NCI-H1092 treated with DMSO at 0.1 percent for 48 hours (cell line): Measurements from ENCODE around the gene ATP10B.

ENCODE experiments used
- DNase-seq: peaks from one replicate; lab custom pipeline; 2025; lab: John Stamatoyannopoulos, UW

ATP10B gene

GRCh38 chr5:160555581-160555970, 296.4 kb downstream of the ATP10B start:
- no peak for DNase-seq

GRCh38 chr5:160550075-160550474, 301.9 kb downstream of the ATP10B start:
- no peak for DNase-seq

DNA sequence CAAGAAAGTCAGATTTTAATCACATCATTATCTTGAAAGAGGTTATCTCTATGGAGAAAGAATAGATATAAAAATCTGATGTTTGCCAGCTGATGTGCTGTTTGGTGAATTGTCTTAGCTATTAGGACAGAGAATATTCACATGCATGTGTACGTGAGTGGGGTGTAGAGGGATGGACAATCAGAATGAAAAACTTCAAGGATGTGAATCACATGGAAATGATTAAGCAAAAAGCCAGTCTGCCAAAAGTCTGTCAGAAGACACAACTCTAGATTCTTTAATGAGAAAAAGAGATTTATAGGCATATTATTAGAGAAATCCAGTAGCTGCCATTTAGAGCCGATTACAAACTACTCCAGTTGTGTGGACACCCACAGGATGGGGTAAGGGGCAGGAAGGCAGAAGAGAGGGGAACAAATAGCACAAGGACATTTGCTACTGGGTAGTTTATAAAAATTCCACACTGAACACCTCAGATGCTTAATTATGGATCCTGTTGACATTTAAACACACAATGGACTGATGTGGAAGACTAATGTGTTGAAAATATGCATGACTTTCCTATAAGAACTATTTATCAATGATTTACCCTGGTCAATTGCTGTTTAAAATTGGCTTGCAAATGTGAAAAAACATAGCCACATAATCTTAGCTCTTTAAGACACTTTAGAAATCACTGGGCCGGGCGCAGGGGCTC, 302.9 kb downstream of the ATP10B start:
- no peak for DNase-seq

DNA sequence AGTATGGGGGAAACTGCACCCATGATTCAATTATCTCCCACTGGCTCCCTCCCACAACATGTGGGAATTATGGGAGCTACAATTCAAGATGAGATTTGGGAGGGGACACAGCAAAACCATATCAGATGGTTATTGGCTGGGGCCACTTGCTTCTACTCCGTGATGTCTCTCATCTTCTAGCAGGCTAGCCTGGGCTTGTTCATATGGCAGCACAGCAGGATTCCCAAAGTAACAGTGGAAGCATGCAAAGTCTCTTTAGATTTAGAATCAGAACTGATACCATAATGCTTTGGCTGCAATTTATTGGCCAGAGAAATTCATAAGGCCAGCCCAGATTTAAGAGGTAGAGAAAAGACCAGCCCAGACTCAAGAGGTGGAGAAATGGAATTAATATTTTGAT, 304.1 kb downstream of the ATP10B start:
- no peak for DNase-seq

- no peak for DNase-seq
Measured at GRCh38 chr5:160547061-160547460, 304.9 kb downstream of the ATP10B start.

DNA sequence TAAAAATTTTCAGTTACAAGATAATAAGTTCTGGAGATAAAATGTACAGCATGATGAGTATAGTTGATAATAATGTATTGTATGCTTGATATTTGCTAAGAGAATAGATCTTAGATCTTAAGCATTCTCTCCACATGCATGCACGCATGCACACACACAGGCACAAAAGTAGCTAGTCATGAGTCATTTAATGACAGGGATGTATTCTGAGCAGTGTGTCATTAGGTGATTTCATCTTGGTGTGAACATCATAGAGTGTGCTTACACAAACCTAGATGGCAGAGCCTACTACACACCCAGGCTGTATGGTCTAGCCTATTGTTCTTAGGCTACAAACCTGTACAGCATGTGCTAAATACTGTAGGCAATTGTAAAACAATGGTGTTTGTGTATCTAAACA, 306.2 kb downstream of the ATP10B start:
- no peak for DNase-seq

DNA sequence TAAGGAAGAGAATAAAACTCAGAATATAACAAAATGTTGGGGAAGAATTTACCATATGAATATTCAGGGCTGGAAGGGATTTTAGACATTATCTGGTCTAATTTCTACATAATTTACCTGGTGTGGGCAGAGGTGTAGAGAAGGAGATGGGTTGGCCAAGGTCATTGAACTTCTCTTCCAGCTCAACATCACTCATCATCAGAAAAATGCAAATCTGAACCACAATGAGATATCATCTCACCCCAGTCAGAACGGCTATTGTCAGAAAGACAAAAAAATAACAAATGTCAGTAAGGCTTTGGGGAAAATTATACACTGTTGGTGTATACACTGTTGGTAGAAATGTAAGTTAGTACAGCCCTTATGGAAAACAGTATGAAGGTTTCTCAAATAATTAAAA, 308.6 kb downstream of the ATP10B start:
- DNase-seq = no peak

GRCh38 chr5:160542840-160543239, 309.2 kb downstream of the ATP10B start:
- no peak for DNase-seq

DNA sequence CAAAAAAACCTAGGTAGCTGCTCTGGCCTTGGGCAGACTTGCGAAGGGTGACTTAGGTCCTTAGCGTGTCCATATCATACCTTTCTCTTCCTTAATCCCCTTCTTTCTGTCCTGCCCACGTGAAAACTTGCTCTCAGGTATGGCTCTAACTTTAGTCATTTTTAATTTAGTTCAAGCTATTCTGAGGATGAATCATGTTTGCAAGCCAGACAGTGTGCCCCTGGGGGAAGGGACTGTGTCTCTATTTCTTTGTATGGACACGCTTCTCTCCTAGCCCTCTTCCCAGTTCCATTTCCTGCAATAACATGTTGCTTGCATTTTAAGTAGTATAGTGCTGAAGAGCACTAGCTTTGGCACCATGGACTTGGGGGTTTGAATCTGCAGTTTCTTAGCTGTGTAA, 309.7 kb downstream of the ATP10B start:
- no peak for DNase-seq

DNA sequence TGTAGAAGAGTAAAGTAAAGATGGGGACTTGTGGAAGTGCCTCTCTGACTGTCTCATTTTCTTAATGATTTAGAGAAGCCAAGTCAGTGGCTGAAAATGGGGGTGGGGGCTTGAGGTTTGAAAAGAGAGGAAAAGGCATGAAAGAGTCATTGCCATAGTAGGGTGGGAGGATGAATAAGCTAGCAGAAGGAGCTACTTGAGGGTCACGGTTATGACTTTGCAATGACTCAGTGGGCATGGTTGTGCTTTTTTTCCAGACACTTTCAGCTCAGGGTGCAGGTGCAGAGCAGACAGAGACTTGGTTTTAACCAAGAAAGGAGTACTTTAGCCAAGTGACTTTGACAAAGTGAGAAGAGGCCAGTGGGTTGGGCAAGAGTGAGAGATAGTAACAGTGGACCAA, 312.6 kb downstream of the ATP10B start:
- DNase-seq = no peak

DNA sequence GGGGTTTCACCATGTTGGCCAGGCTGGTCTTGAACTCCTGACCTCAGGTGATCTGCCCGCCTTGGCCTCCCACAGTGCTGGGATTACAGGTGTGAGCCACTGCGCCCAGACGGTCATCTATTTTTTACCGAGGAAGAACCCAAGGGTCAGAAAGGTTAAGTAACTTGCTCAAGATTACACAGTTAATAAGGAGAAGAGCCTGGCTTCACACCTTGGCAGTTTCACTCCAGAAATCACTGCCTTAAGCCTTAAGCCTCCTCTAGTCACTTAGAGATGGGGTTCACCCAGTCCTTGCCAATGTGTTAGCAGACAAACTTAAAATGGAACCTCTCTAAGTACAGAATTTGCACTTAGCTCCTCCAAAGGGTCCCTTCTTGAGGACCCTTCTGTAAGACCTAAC, 314.1 kb downstream of the ATP10B start:
- no peak for DNase-seq

DNA sequence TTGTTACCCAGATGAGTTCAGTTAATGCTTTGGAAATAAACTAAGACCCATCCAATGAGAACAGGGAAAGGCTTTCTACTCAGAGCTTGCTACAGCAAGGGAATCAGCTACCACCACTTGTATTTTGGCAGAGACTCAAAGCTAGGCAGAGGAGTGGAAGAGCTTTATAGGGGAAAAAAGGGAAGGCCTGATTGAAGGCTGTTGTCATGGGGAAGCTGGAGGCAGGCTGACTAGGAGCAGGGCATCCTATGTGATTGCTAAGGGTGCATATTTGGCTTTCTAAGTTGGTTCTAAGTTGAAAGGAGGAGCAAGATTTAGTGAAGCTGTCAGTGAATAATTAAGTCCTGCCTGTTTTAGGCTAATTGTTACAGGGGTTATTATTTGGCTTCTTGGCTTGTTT, 314.9 kb downstream of the ATP10B start:
- DNase-seq = peak; percentile 28

DNA sequence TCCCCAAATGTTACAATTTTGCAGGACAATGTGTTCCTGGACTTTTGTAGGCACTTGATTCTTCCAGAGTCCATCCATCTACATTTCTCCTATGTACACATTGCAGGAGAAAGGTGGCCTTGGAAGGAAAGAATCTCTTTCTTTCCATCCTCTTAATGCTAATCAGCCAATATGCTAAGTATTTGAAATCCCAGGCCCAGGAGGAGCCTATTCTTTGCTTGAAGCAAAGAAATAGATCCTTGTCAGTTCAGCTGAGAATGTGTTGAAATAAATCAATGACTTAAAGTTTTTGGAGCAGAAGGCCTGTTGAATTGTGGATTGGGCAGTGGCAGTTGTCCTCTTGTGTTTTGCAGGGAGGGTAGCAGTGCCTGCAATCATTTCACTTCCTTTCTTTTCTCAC, 317.1 kb downstream of the ATP10B start:
- no peak for DNase-seq

- DNase-seq = no peak
Measured at GRCh38 chr5:160534125-160534524, 317.9 kb downstream of the ATP10B start.

DNA sequence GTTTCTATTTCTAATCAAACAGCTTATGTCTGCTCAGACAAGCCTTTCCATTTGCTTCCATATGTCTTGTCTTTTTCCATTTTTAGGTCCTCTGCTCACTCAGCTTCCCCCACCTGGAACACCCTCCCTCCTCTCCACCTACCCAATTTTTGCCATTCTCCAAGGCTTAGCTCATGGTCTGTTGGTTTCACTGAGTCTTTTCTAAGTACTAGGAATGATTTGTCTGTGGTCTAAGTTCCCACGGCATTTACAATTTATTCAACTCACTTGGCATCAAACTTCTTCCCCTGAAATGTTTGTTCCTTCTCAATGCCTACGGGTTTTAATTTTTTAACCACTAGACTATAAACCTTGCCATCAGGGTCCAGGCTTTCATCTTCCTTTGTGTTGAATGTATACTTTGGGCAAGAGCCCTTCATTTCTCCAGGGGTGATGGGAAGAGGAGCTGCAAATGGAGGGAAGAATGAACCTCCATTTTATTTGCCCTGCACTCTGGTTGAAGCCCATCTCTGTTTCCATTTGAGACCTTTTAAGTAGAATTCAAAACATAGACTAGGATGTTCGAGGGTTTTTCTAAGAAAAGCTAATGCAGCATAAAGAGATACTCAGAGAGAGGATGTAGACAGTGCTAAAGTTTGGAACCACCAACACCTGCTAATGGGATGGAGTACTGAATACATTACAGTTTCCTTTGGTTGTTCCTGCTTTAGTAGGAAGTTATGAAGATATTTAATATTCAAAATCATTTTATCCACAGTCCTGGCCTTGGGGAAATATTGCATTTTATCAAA, 326.3 kb downstream of the ATP10B start:
- DNase-seq = no peak

GRCh38 chr5:160524827-160525226, 327.2 kb downstream of the ATP10B start:
- no peak for DNase-seq

DNA sequence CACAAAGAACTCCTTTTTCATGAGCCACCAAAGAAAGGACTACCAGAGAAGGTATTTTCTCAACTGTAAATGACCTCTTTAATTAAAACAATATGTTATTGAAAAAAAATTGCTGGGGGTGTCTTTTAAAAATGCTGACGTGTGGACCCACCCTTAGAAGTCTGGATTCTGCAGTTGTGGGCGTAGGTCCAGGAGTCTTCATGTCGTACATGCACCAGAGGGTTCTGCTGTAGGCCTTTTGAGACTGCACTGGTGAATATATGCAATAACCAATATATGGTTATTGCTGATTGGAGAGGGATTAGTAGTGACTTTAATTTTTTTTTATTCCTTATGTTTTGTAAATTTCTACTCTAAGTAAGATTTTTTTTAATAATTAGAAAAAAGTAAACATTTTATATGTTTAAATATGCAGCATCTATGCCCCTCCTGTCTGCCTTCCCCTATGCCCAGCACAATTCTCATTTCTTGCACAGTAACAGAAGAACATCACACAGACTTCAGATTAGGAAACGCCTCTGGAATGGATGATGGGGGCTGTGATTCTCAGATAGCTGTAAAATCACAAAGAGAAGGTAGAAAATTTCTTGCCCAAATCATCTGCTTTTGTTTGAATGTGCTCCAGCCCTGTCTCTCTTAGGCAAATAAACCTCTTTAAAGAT, 328.4 kb downstream of the ATP10B start:
- no peak for DNase-seq

- no peak for DNase-seq
Measured at GRCh38 chr5:160521392-160521663, 330.7 kb downstream of the ATP10B start.

DNA sequence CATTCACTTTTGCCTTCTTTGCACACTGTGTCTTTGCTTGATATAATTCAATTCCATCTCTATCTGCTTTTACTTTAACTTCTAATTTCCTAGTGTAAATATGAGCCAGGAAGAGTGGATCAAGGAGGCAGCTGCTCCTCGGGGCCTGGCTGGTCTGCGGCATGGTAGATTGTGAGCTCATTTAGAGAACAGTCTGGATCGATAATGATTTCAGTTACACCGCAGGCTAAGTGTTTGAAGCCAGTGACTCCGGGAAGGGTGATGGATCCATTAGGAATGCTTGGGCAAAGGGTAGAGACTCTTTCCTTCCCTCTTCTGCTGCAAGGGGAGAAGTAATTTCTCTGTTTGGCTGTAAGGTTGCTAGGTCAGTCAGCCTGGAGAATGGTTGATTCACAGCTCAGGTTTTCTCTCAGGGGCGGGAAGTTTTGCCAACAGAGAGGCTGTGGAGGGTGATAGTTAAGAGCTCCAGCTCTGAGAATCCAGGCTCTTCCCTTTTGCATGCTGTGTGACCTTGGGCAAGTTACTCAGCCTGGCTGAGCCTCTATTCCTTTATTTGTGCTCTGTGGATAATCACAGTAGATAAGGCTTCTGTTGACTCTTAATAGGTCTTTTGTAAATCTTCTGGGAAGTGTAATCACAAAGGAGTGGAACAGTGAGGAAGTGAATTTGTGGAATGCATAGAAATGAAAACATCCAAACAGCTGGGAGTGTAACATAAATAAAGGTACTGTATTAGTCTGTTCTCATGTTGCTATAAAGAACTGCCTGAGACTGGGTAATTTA, 331.2 kb downstream of the ATP10B start:
- DNase-seq = no peak

GRCh38 chr5:160516696-160517530, 335.1 kb downstream of the ATP10B start:
- DNase-seq = no peak

DNA sequence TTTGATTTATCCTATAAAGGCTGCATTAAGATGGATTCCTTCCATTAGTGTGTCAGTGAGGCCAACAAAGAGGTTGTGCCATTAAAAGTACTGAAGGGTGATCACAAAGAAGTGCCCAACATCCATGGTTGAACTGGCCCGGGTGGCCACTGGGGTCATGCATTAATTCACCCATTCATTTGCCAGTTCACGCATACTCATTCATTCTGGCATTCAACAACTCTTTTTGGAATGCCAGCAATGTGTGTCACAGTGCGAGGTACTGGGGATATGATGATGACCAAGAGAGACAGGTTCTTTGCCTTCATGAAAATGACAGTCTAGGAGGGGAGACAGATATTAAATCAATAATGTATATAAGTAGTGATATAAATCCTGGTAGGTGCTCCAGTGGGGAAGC, 337.1 kb downstream of the ATP10B start:
- DNase-seq = no peak

GRCh38 chr5:160514191-160514590, 337.8 kb downstream of the ATP10B start:
- no peak for DNase-seq
